ENCODE measurements around the gene AHCTF1. TPM values are rescaled to one million over a fixed set of nuclear protein-coding genes. Genes with fewer than 3 reads are reported as not detected.

Gene AHCTF1
- total and polyA plus RNA-seq, 2 of the 8 experiments (the other 6 are each of a cell fraction or from before 2014, with no cell fraction given), result 7.9 to 44.5 TPM

DNA sequence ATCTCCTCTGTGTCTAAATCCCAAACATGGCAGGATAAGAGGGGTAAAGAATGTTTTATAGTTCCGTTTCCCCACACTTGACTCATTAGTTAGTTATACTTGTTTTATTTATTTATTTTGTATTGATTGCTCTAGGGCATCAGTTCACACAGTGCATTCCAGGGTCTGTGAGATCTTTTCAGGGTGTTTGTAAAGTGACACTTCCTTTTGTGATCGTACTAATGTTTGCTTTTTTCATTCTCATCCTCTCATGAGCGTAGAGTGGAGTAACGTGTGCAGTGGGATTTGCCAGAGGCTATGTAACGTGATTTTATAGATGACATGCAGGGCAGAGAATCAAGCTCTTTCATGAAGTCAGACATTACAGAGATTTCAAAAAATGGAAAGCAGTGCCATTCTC is 104.4 kb downstream of the AHCTF1 start:
- Histone ChIP-seq H2BK20ac (ENCODE audit: low read length) (no peak overlapping the region), H3K9ac (replicated peaks in 1 of 4; ENCODE audit: extremely low read depth in 1 of 4, low read depth in 3 of 4, low read length in 3 of 4) (no peak overlapping the region), H3K36me3 (ENCODE audit: control insufficient read depth in 2 of 4, insufficient read depth in 4 of 4, low read length in 3 of 4) (no peaks in the 10 kb centered on the region), H4K8ac (ENCODE audit: extremely low read depth, insufficient read depth, low read length) (no peak overlapping the region), H2BK12ac (ENCODE audit: low read depth, low read length) (no peak overlapping the region), H3K56ac (replicated peaks; ENCODE audit: insufficient read length, low read depth, low read length) (no peak overlapping the region), H3K23me2 (ENCODE audit: low read depth, low read length) (peaks cover 4% of the 10 kb centered on the region; the same call in 1 of the 2 replicates), H3K23ac (ENCODE audit: insufficient read length) (no peak overlapping the region), H3K9me3 (ENCODE audit: insufficient read depth in 2 of 2, low read depth in 1 of 2, low read length in 1 of 2) (peaks cover 8 to 12% of the 10 kb centered on the region in 2 experiments; a peak in 3 of 4 replicates), H2BK15ac (ENCODE audit: low read length) (no peak overlapping the region), H2AK5ac (ENCODE audit: low read depth, low read length) (no peak overlapping the region), H3K18ac (ENCODE audit: extremely low read depth, low read length) (no peak overlapping the region), H3K27ac (ENCODE audit: low read depth, low read length) (no peak overlapping the region), H2BK120ac (replicated peaks; ENCODE audit: low read depth, low read length) (no peak overlapping the region), H3K79me2 (ENCODE audit: control insufficient read depth in 1 of 2, insufficient read depth in 2 of 2, low read length in 2 of 2) (no peaks in the 10 kb centered on the region), H3K4ac (replicated peaks; ENCODE audit: insufficient read length, low read depth, low read length) (no peak overlapping the region), H2BK5ac (ENCODE audit: low read depth, low read length) (no peak overlapping the region), H4K91ac (replicated peaks; ENCODE audit: insufficient read length, low read length) (no peak overlapping the region), H3K14ac (ENCODE audit: insufficient read length) (no peak overlapping the region), H3K4me3 (ENCODE audit: extremely low read depth in 1 of 4, insufficient read depth in 2 of 4, low read depth in 3 of 4, low read length in 4 of 4) (no peak overlapping the region), H3K27me3 (replicated peaks in 1 of 4; ENCODE audit: control insufficient read depth in 3 of 4, extremely low read depth in 1 of 4, insufficient read depth in 3 of 4, low read length in 3 of 4) (no peaks in the 10 kb centered on the region), H2AFZ (ENCODE audit: low read length) (no peak overlapping the region), H4K20me1 (replicated peaks in 1 of 2; ENCODE audit: control insufficient read depth in 1 of 2, insufficient read depth in 2 of 2, low read length in 2 of 2) (no peaks in the 10 kb centered on the region), H3K4me1 (replicated peaks in 1 of 4; ENCODE audit: control insufficient read depth in 3 of 4, insufficient read depth in 4 of 4, low read length in 3 of 4) (no peaks in the 10 kb centered on the region), H4K5ac (ENCODE audit: insufficient read length, low read depth, low read length) (no peak overlapping the region), H3K79me1 (ENCODE audit: low read depth, low read length) (no peaks in the 10 kb centered on the region; the same call in 1 of the 2 replicates), H3K4me2 (ENCODE audit: insufficient read depth in 1 of 2, low read depth in 2 of 2, low read length in 2 of 2) (no peak overlapping the region)
- 91% methylated on average over 5 of the region's 5 CpGs; no CpG with 5 or more reads in 1 of the 2 experiments for WGBS, 2 experiments (ENCODE audit: extremely low coverage in 1 of 2, insufficient coverage in 1 of 2, insufficient read length in 1 of 2, insufficient replicate concordance in 2 of 2, low coverage in 1 of 2, low lambda C conversion rate in 2 of 2, missing lambda C conversion rate in 1 of 2)
- no peak for TF ChIP-seq GTF2F1 (IDR thresholded peaks at IDR 0.05; ENCODE audit: borderline replicate concordance, low read depth, low read length)
- no peak for TF ChIP-seq PHF8 (conservative IDR thresholded peaks at IDR 0.05; ENCODE audit: low read depth, low read length)
- no peak for TF ChIP-seq SRF (IDR thresholded peaks at IDR 0.05; ENCODE audit: low read depth, low read length)
- no peak for TF ChIP-seq SP2 (IDR thresholded peaks at IDR 0.05; ENCODE audit: low read length)
- TF ChIP-seq POLR2A (IDR thresholded peaks at IDR 0.05; ENCODE audit: control extremely low read depth in 1 of 2, low read depth in 2 of 2, low read length in 2 of 2), result no peak
- TF ChIP-seq, protein P1, sequence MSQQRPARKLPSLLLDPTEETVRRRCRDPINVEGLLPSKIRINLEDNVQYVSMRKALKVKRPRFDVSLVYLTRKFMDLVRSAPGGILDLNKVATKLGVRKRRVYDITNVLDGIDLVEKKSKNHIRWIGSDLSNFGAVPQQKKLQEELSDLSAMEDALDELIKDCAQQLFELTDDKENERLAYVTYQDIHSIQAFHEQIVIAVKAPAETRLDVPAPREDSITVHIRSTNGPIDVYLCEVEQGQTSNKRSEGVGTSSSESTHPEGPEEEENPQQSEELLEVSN (IDR thresholded peaks at IDR 0.05), result no peak
- TF ChIP-seq, protein P2, sequence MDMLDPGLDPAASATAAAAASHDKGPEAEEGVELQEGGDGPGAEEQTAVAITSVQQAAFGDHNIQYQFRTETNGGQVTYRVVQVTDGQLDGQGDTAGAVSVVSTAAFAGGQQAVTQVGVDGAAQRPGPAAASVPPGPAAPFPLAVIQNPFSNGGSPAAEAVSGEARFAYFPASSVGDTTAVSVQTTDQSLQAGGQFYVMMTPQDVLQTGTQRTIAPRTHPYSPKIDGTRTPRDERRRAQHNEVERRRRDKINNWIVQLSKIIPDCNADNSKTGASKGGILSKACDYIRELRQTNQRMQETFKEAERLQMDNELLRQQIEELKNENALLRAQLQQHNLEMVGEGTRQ (IDR thresholded peaks at IDR 0.05; ENCODE audit: low read length), result no peak
- no peak for TF ChIP-seq GABPA (IDR thresholded peaks at IDR 0.05; ENCODE audit: borderline replicate concordance, insufficient read depth, low read length)
- TF ChIP-seq, protein P3, sequence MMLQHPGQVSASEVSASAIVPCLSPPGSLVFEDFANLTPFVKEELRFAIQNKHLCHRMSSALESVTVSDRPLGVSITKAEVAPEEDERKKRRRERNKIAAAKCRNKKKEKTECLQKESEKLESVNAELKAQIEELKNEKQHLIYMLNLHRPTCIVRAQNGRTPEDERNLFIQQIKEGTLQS (IDR thresholded peaks at IDR 0.05; ENCODE audit: insufficient read depth, low read depth, low read length), result no peak
- FAIRE-seq, result no peak
- POLR2A ChIA-PET (ENCODE audit: partially characterized antibody), result no interaction called here
- CTCF ChIA-PET (ENCODE audit: partially characterized antibody), result interaction anchor here (1.0 kb wide), 1 partner anchor 9 kb away, joined by 3 read pairs; no protein-coding TSS in a partner anchor
- no peak for DNase-seq (ENCODE audit: low read depth in 1 of 2, low spot score in 2 of 2)
